HG03442 (cell line): ENCODE measurements around the gene RELN.
"Not testable (repeated sequence)": the region's sequence is repeated elsewhere in the genome, so short reads cannot be mapped to it uniquely, and the experiment has no call there.

Experiments
- ATAC-seq: cut with Tn5 transposase; IDR thresholded peaks from one replicate; pipeline ENCODE4 v1.9.1; 2021; ENCODE audit warnings: mild to moderate bottlenecking, moderate library complexity; ENCODE audit not compliant: unreplicated experiment

Gene RELN

GRCh38 chr7:103795787-103796186 is 193.7 kb downstream of the RELN start:
- no peak for ATAC-seq

GRCh38 chr7:103795107-103795506 is 194.4 kb downstream of the RELN start:
- no peak for ATAC-seq

GRCh38 chr7:103794424-103794823 is 195.0 kb downstream of the RELN start:
- ATAC-seq, result no peak

- no peak for ATAC-seq
These were observed 195.8 kb downstream of the RELN start for GRCh38 chr7:103793614-103794013.

GRCh38 chr7:103791894-103792293 is 197.6 kb downstream of the RELN start:
- no peak for ATAC-seq

GRCh38 chr7:103787041-103787440 is 202.4 kb downstream of the RELN start:
- ATAC-seq, result not testable (repeated sequence)

- ATAC-seq, result no peak
These were observed 204.7 kb downstream of the RELN start for GRCh38 chr7:103784646-103785286.

GRCh38 chr7:103781409-103781808 is 208.0 kb downstream of the RELN start:
- ATAC-seq, result no peak

- ATAC-seq, result not testable (repeated sequence)
These were observed 208.9 kb downstream of the RELN start for GRCh38 chr7:103780561-103780960.

- ATAC-seq, result no peak
These were observed 212.0 kb downstream of the RELN start for GRCh38 chr7:103777440-103777839.

- ATAC-seq, result no peak
These were observed 215.7 kb downstream of the RELN start for GRCh38 chr7:103773726-103774125.

- ATAC-seq, result no peak
These were observed 217.2 kb downstream of the RELN start for GRCh38 chr7:103772171-103772773.

- ATAC-seq, result no peak
These were observed 218.2 kb downstream of the RELN start for GRCh38 chr7:103771294-103771693.

GRCh38 chr7:103766660-103767059 is 222.8 kb downstream of the RELN start:
- ATAC-seq, result no peak

GRCh38 chr7:103765901-103766300 is 223.6 kb downstream of the RELN start:
- no peak for ATAC-seq

GRCh38 chr7:103764901-103765300 is 224.6 kb downstream of the RELN start:
- no peak for ATAC-seq

- ATAC-seq, result no peak
These were observed 226.6 kb downstream of the RELN start for GRCh38 chr7:103762877-103763276.

- ATAC-seq, result no peak
These were observed 227.2 kb downstream of the RELN start for GRCh38 chr7:103762065-103762760.

GRCh38 chr7:103752995-103753394 is 236.5 kb downstream of the RELN start:
- no peak for ATAC-seq

- no peak for ATAC-seq
These were observed 238.1 kb downstream of the RELN start for GRCh38 chr7:103751311-103751880.

- ATAC-seq, result no peak
These were observed 240.8 kb downstream of the RELN start for GRCh38 chr7:103748680-103749079.

- no peak for ATAC-seq
These were observed 254.1 kb downstream of the RELN start for GRCh38 chr7:103735377-103735776.
